NCI-H226 (cell line): Measurements from ENCODE around the gene DNM3.

Source experiments
- DNase-seq: peaks from one replicate; pipeline ENCODE4 v3.0.0-alpha.2; 2015

The DNM3 gene

DNA sequence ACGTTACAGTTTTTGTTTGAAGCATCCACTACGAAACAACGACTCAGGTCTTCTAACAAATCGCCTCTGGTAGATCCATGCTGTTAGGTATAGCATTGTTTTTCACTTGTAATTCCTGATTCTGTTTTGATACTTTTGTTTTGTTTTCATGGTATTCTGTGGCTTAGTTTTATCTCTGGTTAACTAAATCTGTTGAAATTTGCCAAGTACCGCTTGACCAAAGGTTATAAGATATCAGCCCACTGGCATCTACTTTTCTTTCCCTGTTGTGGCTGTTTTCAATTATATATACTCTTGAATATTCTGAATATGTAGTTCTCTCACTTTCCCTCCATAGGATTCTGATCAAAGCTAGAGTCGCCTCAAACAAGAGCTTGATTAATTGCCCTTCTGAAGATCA is 304.4 kb downstream of the DNM3 start:
- no peak for DNase-seq

DNA sequence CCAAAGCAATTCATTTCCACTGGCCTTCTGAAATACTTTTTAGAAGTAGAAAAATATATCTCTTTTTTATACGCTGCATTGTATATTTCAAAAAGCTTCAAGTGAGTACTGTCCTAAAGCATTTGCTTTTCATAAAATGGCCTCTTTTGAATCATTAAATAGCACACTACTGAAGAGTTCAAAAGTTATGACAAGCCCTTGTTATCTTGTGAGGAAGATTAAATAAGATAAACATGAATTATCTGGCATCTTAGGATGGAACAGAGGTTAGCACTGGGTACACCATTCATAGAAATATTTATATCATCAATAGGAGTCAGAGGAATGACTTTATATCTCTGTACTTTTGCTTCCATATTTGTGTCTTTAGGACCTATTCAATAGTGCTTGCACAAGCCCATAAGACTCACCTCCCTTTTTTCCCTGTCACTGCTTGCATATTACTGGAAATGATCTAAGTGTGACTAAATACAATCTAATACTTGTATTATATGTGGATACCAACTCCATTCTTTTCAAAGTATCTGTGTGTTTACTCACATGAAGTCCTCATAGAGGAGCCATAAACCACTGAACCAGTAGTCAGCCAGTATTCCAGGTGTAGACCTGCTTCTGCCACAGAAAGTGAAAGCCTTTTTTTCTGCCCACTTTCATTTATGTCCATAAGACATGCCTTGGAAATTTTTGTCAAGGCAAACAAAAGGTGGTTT is 305.0 kb downstream of the DNM3 start:
- DNase-seq = no peak

DNA sequence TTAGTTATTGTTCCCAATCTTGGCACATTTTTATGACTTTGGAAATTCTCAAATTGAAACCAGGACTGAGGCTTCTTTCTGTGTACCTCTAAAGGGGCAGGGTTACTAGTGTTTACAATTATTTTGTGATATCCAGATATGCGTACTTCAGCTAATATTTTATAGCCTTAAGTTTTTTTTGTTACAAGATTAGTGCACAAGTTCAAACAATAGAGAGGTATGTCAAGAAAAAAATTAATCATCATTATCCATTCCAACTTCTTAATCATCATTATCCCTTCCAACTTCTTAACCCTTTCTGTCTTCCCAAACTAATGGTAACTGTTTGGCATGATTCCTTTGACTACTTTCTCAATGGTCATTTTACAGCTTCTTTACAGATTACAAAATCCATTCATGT is 306.2 kb downstream of the DNM3 start:
- DNase-seq = no peak

DNA sequence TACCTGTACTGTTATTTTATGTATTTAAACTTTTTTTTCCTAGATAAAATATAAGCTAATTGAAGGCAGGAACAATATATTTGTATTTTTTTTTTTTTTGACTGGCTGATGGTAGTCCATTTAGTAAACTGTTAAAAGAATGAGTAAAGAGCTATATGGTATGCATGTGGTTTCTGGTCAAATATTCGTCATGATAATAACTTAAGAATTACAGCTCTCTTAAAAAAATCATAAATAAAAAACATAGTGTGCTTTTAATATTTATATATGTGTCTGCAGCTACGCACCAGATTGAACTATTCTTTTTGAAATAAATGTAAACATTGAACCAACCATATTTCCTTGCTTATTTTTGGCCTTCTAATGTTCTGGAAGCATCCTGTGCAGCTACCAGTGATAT is 306.9 kb downstream of the DNM3 start:
- DNase-seq = no peak

DNA sequence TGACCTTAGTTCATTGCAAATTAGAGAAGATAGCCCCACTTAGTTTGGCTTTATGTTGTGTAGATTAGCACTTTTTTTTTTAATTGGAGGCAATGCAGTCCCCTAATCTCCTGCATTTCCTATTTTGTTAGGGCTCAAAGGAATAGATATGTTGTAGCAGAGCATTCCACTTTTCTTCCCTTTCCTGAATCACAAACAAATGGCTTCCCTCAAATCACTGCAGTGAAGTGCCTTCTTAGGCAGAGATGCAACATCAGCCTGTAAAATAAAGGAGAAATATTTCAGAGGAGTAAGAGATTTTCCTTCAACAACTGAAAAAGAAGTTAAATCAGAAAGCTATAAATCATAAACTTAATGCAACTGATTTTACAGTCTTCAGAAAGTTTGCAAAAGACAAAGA is 307.4 kb downstream of the DNM3 start:
- no peak for DNase-seq

DNA sequence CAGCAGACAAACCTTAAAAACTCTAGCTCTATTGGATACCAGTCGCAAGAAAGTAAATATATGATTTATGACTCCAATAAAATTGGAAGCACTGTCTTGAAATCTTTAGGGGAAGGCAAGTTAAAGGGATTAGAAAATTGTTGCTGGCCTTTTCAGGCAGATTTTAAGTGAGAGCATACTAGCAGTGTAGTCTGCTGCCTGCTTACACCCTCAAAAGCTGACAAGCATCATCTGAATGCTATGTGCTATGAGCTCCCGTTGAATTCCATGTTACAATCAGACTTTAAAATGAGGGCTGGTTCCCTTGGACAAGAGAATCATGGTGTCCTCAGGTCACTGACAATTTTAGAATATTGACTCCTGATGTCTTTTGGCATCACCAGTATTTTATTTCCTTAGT is 308.0 kb downstream of the DNM3 start:
- no peak for DNase-seq

DNA sequence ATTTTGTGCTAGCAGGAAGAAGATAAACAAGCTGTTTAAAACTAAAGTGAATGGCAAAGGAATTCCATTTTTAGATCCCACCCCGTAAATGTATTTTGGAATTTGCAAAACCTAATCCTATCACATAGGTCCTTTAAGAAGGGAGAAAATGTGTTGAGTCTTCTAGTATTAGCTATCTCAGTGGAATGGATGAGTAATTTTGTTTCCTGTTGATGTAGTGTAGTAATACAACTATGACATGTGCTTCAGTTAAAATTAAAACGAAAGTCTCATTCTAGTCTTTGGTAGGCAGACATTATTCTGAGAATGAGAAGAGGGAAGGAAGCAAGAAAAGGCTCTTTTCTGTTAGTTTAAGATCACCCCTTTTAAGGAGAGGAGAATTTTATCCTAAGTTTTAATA is 313.3 kb downstream of the DNM3 start:
- peak; percentile 72 for DNase-seq

DNA sequence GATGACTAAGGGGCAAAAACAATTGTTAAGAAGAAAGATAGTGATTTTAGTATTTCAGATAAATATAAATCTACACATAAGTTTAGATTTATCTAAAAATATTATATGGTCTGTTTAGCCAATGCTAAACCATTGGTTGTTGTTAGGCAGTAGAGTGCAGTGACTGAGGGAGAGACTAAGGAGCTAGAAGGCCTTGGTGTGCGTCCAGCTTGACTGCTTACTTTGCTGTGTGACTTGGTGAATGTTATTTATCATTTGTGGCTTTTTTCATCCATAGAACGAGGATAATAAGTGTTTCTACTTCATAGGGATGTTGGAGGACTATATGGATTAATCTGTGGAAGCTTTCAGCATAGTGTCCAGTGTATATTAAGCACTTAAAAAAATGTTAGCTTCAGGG is 314.5 kb downstream of the DNM3 start:
- no peak for DNase-seq

DNA sequence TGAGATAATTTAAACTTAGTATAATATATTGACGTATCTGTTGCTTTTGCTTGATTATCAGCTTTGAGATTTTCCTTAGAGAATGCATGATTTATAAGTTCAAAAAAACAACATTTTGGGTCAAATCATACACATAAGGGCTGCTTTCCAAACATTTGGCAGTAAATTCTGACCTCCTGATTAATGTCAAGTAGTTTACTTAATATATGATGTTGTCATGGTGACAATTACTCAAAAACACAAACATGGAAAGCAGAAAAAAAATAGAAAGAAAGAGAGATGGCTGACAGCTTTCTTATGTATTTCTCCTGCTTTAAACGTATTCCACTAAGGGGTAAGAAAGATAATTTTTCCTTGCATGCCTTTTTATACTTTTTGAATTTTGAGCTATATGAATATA is 320.9 kb downstream of the DNM3 start:
- no peak for DNase-seq

DNA sequence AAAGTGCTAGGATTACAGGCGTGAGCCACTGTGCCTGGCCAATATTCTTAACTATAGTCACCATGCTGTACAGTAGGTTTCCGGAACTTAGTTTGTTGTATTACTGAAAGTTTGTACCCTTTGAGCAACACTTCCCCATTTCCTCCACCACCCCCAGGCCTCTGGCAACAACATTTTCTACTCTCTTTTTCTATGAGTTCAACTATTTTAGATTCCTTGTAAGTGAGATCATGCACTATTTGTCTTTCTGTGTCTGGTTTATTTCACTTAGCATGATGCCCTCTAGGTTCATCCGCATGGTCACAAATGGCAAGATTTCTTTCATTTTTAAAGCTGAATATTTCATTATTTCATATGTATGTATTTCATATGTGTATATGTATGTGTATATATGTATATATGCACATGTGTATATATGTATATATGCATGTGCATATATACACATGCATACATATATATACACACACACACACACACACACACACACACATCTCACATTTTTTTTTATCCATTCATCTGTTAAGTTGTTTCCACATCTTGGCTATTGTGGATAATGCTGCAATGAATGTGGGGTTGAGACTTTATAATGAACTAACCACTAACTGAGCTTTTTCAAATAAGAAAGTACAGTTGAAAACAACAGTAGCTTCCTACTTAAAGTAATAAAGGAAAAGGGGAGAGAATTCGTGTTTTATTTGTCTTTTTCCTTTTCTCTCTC is 322.4 kb downstream of the DNM3 start:
- DNase-seq = peak; percentile 60

DNA sequence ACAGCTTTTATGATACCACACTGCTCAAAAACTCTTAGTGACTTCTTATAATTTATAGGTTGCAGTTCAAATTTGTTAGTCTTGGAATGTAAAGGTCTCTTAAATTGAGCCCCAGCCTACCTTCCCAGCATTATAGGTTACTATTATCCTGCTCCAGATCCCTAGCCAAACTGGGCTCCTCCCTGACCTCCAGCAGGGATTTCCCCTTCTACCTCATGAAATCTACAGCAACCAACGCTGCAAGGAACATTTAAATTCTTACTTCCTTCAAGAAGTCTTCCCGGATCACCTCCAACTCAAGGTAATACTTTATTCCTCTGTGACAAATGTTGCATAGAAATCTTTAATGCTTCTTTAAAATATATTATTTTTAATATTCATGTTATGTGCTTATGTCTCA is 324.1 kb downstream of the DNM3 start:
- DNase-seq = no peak

DNA sequence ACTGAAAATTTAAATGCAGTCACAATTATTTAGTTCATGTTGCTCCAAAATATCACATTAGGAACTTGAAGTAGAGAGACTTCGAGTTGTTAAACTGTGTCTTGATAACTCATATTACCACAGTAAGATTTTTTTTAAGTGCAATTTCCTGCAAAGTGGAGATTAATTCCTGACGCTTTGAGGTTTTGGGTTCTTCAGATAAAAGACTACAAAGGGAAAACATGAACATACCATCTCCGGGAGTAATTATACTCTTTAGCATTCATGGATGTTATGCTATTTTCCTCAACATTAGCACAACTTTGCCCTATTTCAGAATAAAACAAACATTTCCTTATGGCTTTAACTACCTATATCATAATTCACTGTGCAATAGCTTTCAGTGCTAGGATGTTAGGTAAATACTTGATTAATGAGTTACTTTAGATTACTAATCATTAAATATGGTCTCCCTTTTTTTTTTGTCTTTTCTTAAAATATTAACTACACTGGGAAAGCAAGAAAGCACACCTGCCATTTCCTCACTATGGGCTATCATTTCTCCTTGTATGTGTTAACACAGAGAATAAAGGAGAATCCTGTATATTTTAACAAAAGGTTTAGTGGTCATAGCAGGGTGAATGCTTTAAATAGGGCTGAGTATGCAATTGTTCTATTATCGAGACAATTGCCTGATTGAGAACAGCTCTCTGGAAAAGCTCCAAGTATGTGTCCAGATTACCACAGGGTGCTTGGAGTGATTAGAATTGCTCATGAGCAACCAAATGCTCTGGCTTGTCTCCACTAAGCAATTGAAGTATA is 326.7 kb downstream of the DNM3 start:
- peak; percentile 65 for DNase-seq

DNA sequence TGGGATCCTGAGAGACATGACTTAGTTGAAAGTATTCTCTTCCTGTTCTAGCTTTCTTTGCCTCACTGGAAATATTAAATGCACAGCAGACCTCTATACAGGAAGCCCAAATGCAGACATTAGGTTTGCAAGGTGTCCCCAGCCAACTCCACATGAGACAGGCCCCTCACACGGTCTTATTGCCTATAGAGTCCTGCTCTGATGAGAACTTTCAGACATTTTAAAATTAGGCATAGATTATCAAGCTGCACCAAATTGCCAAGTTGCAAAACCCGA is 327.2 kb downstream of the DNM3 start:
- DNase-seq = no peak

DNA sequence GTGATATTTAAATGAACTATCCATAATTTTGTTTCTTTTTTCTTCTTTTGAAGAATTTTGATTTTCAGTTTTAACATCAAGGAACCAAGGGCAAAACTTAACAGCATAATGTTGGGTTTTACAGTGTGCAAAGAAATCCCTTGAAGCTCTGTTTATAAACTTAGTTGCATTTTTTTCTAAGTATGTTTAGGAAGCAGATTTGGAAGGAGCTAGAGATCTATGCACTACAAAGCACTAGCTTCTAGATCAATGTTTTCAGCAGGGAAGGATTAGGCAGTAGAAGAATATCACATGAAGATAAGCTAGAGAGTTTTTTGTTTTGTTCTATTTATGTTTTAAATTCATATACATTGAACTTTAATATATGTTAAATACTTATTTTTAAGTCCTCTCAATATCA is 328.5 kb downstream of the DNM3 start:
- DNase-seq = no peak

DNA sequence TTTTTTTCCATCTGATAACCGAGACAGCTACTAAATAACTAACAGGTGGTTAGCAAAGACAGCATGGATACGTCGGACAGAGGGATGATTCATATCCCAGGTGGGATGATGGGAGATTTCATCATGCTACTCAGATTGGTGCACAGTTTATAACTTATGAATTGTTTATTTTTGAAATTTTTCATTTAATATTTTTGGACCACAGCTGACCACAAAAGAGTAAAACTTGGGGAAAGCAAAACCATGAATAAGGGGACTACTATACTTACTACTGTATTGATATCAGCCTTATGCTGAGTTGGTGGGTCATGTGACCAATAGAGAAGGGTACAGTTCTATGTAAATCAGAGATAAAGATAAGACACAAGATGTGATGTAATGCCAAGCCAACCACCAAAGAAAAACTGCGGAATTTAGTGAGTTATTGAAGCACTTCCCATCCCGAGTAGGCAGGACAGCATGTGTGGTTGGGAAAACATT is 331.1 kb downstream of the DNM3 start:
- no peak for DNase-seq

DNA sequence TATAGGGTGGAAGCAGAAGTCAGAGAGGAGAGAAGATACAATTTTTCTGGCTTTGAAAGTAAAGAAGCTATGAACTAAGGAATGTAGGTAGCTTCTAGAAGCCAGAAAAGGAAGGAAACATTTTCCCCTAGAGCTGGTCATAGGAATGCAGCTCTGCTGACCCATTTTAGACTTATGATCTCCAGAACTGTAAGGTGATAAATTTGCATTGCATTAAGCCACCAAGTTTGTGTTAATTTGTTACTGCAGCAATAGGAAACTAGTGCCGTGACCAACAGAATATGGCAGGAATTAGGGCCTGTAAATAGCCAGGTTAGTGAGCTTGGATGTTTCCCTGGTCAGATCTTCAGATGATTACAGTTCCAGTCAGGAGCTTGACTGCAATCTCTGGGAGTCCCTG is 334.9 kb downstream of the DNM3 start:
- DNase-seq = no peak

DNA sequence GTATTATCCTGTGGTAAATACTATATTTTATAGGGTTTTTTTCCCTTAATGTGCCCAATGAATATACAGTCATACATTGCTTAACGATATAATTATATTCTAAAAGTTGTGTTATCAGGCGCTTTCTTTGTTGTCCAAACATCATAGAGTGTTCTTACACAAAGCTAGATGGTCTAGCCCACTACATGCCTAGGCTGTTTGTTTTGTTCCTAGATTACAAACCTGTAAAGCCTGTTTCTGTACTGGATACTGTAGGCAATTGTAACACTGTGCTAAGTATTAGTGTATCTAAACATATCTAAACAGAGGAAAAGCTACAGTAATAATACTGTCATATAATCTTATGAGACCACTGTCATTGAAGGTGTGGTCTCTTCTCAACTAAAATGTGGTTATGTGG is 336.6 kb downstream of the DNM3 start:
- no peak for DNase-seq

DNA sequence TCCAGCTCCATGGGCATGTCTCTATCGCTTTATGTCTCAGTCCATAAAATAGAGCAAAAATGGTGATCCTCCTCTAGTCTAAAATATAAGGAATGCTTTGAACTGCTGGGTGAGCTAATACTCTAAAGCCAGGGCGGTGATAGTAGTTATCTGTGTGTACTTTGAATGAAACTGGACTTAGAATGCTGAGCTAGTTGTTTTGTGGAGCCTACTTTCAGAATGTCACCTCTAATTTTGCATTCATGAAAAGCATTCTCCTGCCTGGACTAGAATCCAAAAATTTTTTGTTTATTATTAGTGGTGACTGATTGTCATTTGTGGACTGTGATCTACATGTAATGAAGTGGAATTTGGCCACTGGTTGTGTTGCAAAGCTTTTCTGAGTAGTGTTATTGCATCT is 337.6 kb downstream of the DNM3 start:
- DNase-seq = no peak

DNA sequence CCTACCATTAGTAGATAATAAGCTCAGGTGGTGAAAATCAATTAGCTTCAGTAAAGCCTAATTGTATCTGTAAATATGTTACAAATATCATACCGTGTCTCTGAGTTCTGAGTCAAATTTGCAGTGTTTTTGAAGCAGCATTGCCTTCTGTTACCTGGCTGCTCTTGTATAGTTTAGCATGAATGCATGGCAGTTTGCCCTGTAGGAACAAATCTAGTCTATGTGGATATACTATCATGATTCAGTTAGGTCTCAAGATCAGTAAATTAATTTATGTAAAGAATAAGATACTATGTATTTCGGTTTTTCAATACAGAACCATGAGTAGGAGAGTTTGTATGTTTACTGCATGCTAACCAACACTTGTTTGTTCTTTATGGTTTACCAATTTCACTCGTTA is 338.6 kb downstream of the DNM3 start:
- DNase-seq = no peak

DNA sequence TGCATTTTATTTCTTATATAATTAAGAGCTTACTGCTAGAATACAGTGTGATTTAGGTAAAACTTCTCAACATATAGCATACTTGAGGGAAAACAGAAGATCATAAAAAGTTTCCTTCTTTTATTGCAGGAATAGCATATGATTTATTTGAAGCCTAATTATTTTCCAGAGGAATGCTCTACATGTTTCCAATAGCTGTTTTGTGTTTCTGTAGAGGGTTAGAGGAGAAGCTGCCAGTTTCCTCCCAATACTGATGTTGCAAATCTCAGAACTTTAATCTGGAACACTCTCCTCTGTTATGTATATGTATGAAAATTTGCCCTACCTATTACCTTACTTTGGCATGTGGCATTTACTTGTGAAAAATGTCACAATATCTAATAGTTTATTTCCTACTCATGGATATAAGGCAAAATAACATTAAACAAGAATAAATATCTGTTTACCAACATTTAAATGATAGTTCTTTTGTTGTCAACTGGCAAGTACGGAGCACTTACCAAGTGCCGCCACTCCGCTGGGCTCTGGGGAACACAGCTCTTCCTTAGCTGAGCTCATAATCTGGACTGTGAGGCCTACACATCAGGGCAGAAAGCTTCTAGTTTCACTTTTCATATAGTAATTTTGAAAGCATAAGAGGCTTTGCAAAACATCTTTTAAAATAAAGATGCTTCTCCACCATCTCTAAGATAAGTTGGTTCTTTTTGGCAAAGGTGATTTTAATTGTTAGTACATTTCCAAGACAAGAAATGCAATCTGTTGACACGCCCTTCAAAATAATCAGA is 339.4 kb downstream of the DNM3 start:
- DNase-seq = no peak

DNA sequence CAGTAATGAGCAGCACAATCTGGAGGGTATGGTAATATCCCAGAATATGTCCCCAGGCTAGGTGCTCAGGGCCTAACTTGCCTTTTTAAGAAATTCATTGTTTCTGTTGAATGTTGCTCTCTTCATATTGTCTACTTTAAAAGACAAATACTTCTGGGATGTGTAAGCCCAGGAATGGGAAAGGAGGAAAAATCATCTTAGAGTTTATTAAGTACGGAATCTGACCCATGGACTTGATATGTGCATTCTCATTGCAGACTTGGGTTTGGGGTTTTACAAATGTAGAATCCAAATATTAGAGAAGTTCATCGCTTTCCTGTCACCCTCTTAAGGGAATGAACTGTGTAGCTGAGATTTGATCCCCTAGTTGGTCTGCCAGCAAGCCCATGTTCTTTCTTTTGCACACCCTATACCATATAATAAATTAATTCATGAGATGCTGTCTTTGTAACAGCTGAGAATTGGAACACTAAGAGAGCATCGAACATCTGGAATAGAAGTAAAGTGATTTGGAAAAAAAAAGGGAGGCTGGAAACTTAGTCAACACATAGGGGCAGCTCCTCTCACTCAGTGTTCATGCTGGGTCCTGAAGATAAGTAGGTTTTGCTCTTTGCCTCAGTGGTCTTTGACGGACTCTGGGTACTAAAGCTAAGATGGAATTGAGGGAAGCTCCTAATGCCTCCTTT is 343.4 kb downstream of the DNM3 start:
- no peak for DNase-seq

DNA sequence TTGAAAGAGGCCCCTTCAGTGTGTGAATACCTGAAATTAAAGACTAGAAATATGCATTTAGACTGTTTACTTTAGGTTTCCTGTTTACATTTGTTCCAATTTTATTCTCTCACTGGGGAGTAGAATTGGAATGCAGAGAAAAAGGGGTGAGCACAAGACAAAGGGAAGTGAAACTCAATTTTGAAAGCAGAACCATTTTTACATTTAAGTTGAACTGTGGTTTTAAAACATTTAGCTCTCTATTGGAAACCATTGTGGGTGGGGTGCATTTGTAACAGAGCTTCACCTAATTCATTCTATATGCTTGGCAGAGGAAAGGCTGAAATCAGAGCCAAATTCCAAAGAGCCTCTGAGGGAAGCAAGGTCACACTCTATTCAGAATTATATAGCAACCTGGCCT is 343.9 kb downstream of the DNM3 start:
- no peak for DNase-seq

DNA sequence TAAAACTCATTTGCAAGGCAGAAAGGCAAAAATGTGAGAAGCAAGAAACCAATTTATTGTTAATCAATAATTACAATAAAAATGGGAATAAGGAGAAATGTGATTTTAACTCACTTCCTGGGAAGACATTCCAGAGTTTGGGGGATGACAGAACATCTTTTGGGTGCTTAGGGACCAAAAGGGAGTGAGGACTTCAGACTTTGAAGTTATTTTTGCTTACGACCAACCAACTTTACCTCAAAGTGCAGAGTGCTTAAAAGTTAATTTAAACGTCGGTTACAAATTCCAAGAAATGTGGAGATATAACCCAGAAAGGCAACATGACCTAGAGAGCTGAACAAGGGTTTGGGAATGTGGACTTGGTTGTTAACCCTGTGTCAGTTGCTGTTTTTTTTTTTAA is 344.7 kb downstream of the DNM3 start:
- DNase-seq = no peak
